Tongue (tissue), 2 donors: ENCODE data around the gene KRTCAP2. TPM values are rescaled to one million over a fixed set of nuclear protein-coding genes. Genes with fewer than 3 reads are reported as not detected.

ENCODE experiments used
- DNase-seq: peaks from one replicate; pipeline ENCODE4 v3.0.0-alpha.2; 2015
- total RNA-seq: library from RNA; depleted of rRNA; stranded (reverse); fragments of >200 nt; gene quantifications from one replicate; pipeline ENCODE4 v1.2.3, GENCODE V29; 2014

KRTCAP2 gene
- total RNA-seq, 1 donor from 2014 or later, result 29.6 TPM

- DNase-seq, result no peak
These were observed 10.7 kb upstream of the KRTCAP2 start for GRCh38 chr1:155183775-155184221.

GRCh38 chr1:155182052-155182550 lies 9.0 kb upstream of the KRTCAP2 start:
- no peak for DNase-seq

GRCh38 chr1:155181371-155182051 lies 8.4 kb upstream of the KRTCAP2 start:
- no peak for DNase-seq

GRCh38 chr1:155179112-155180031 lies 6.3 kb upstream of the KRTCAP2 start:
- DNase-seq, result no peak

GRCh38 chr1:155178441-155179111 lies 5.5 kb upstream of the KRTCAP2 start:
- DNase-seq, result no peak

- no peak for DNase-seq
These were observed 4.8 kb upstream of the KRTCAP2 start for GRCh38 chr1:155177918-155178281.

- no peak for DNase-seq
These were observed 4.3 kb upstream of the KRTCAP2 start for GRCh38 chr1:155177192-155177917.

- peak; percentile 90 for DNase-seq
These were observed 3.5 kb upstream of the KRTCAP2 start for GRCh38 chr1:155176544-155177071.

- no peak for DNase-seq
These were observed 2.8 kb upstream of the KRTCAP2 start for GRCh38 chr1:155175927-155176371.

GRCh38 chr1:155175281-155175926 lies 2.3 kb upstream of the KRTCAP2 start:
- DNase-seq, result no peak

- DNase-seq, result peak; percentile 48
These were observed 1.5 kb upstream of the KRTCAP2 start for GRCh38 chr1:155174324-155175280.

GRCh38 chr1:155173478-155174323 lies 597 bp upstream of the KRTCAP2 start, which contains the start of gene TRIM46:
Gene TRIM46, plus strand, starts transcription at chr1:155173849. Its CDS starts 118 bp downstream, at chr1:155173967.
- peak; percentile 41 for DNase-seq

- no peak for DNase-seq
These were observed 1.0 kb downstream of the KRTCAP2 start for GRCh38 chr1:155171836-155172731.

GRCh38 chr1:155170806-155171205 lies 2.3 kb downstream of the KRTCAP2 start:
- DNase-seq, result no peak

GRCh38 chr1:155170101-155170785 lies 2.9 kb downstream of the KRTCAP2 start:
- no peak for DNase-seq

GRCh38 chr1:155169541-155169940 lies 3.6 kb downstream of the KRTCAP2 start:
- DNase-seq, result no peak
